Gastroesophageal sphincter (tissue), 3 donors: ENCODE data around the gene ABCC10.

ENCODE experiments used
- EP300 ChIP-seq: sonication (generic); formaldehyde crosslinking; IDR thresholded peaks from one replicate; pipeline ENCODE4 v1.6.1; 2017; ENCODE audit warnings: antibody characterized with exemption, mild to moderate bottlenecking
- POLR2A ChIP-seq, 2 donors: fragments of 450-650 bp; IDR thresholded peaks; one replicate each; pipeline ENCODE4 v1.6.1; 2017; ENCODE audit warnings: antibody characterized with exemption in 2 of 2, mild to moderate bottlenecking in 2 of 2, moderate library complexity in 1 of 2
- TF ChIP-seq, protein P1 (sequence below), 4 experiments: fragments of 200-600 bp in 2 of 4; fragments of 450-650 bp in 2 of 4; sonication (generic) in 1 of 4; IDR thresholded peaks; one replicate each; pipeline ENCODE4 v1.5.1; 2017 to 2019; ENCODE audit warnings: antibody characterized with exemption in 4 of 4, mild to moderate bottlenecking in 2 of 4, moderate library complexity in 2 of 4

DNA sequence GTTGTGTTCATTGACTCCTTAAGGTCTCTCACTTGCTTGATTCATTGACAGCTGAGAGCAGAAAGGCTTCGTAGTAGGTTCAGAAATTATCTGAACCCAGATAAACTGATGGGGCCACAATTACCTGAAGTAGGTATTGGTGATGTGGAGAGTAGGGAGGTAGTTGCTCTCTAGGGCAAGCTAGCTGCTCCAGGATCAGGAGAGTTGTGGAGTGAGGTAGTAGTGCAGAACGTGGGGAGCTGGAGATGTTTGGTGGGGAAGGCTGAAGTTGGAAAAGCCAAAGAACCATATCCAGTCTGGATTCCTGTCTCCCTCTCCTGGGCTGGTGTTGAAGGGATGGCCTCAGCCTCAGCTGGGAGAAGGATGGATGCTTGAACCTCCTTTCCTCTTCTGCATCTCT is 65.9 kb downstream of the ABCC10 start:
- no peak for TF ChIP-seq POLR2A (IDR thresholded peaks at IDR 0.05)
- TF ChIP-seq, protein P1, sequence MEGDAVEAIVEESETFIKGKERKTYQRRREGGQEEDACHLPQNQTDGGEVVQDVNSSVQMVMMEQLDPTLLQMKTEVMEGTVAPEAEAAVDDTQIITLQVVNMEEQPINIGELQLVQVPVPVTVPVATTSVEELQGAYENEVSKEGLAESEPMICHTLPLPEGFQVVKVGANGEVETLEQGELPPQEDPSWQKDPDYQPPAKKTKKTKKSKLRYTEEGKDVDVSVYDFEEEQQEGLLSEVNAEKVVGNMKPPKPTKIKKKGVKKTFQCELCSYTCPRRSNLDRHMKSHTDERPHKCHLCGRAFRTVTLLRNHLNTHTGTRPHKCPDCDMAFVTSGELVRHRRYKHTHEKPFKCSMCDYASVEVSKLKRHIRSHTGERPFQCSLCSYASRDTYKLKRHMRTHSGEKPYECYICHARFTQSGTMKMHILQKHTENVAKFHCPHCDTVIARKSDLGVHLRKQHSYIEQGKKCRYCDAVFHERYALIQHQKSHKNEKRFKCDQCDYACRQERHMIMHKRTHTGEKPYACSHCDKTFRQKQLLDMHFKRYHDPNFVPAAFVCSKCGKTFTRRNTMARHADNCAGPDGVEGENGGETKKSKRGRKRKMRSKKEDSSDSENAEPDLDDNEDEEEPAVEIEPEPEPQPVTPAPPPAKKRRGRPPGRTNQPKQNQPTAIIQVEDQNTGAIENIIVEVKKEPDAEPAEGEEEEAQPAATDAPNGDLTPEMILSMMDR (IDR thresholded peaks at IDR 0.05), result no peak
- TF ChIP-seq EP300, result no peak
